ENCODE measurements around the gene KRTAP21-3. TPM values are rescaled to one million over a fixed set of nuclear protein-coding genes. Genes with fewer than 3 reads are reported as not detected.
"Not testable (repeated sequence)": the region's sequence is repeated elsewhere in the genome, so short reads cannot be mapped to it uniquely, and the experiment has no call there.

Gene KRTAP21-3
- total and polyA plus RNA-seq, 2 donors (not counting 3 experiments of a cell fraction or from before 2014, with no cell fraction given) = not detected

GRCh38 chr21:30760776-30761175 is 42.2 kb upstream of the KRTAP21-3 start:
- Histone ChIP-seq H4K20me1 (replicated peaks; ENCODE audit: control insufficient read depth, extremely low read depth, insufficient read depth, low read length) (no peaks in the 10 kb centered on the region), H2AFZ (ENCODE audit: low read depth, low read length) (no peak overlapping the region), H3K27ac (ENCODE audit: insufficient read depth, low read depth, low read length) (no peak overlapping the region), H3K79me2 (ENCODE audit: control insufficient read depth, insufficient read depth, low read length) (no peaks in the 10 kb centered on the region), H3K36me3 (ENCODE audit: control insufficient read depth in 2 of 2, extremely low read depth in 1 of 2, insufficient read depth in 2 of 2, low read length in 2 of 2) (no peaks in the 10 kb centered on the region), H3K4me1 (ENCODE audit: control insufficient read depth, extremely low read depth, insufficient read depth, low read length) (no peaks in the 10 kb centered on the region), H3K9me3 (replicated peaks; ENCODE audit: control insufficient read depth, insufficient read depth, low read length) (peaks cover 9% of the 10 kb centered on the region), H3K27me3 (ENCODE audit: control insufficient read depth in 2 of 2, insufficient read depth in 2 of 2, low read length in 2 of 2) (no peaks in the 10 kb centered on the region), H3K9me1 (replicated peaks; ENCODE audit: control insufficient read depth, extremely low read depth, insufficient read depth, low read length) (no peaks in the 10 kb centered on the region), H3K4me2 (ENCODE audit: insufficient read depth, low read length) (no peak overlapping the region), H3K4me3 (replicated peaks in 1 of 3; ENCODE audit: insufficient read depth in 1 of 3, low read depth in 1 of 3, low read length in 3 of 3) (no peak overlapping the region), H3K9ac (replicated peaks; ENCODE audit: extremely low read depth, insufficient read depth, low read length) (no peak overlapping the region)
- TF ChIP-seq JUN (IDR thresholded peaks at IDR 0.05; ENCODE audit: borderline replicate concordance, insufficient read depth, insufficient read length, low read depth) (no peak), FOS (IDR thresholded peaks at IDR 0.05; ENCODE audit: borderline replicate concordance, insufficient read depth, low read length) (no peak), GATA2 (IDR thresholded peaks at IDR 0.05; ENCODE audit: insufficient read depth, insufficient read length, low read depth, low read length) (no peak), MYC (IDR thresholded peaks at IDR 0.05; ENCODE audit: low read depth, low read length) (no peak)
- DNase-seq (ENCODE audit: low read depth, low spot score) = no peak
- intact Hi-C loops (cut with micrococcal nuclease) (no loop called here), dilution Hi-C loops (cut with MboI; ENCODE audit: extremely low pct_ligation_motif_present, low sequenced_read_pairs) (no loop called here)
- no peak for FAIRE-seq
- CTCF ChIA-PET = no interaction called here
- no TSS peak for BruUV-seq (replicated peaks)
- POLR2A ChIA-PET = no interaction called here

DNA sequence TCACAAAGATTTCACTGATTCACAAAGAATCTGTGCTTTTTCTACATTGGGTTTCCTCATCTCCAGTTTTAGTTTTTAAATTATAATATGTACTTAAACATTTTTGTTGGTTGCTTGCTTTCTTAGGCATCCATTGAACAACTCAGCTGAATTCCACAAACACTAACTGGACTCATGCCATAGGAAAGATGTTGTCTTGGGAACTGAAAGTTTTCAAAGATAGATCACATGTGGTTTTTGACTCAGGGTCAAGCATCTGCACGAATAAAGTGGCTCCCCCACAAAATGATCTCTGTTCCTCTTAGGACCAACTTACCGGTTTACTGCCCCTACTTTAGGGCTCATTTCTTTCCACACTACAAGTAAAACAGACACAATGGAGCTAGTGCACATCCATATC is 39.7 kb upstream of the KRTAP21-3 start:
- H3K79me2 ChIP-seq (ENCODE audit: control insufficient read depth, insufficient read depth, low read length) = no peaks in the 10 kb centered on the region
- dilution Hi-C loops (cut with MboI; ENCODE audit: extremely low pct_ligation_motif_present, low sequenced_read_pairs) (no loop called here), intact Hi-C loops (cut with micrococcal nuclease) (no loop called here)
- H3K27me3 ChIP-seq (ENCODE audit: control insufficient read depth in 2 of 2, insufficient read depth in 2 of 2, low read length in 2 of 2) = no peaks in the 10 kb centered on the region
- no peaks in the 10 kb centered on the region for H4K20me1 ChIP-seq (replicated peaks; ENCODE audit: control insufficient read depth, extremely low read depth, insufficient read depth, low read length)
- CTCF ChIA-PET = no interaction called here
- no TSS peak for BruUV-seq (replicated peaks)
- FAIRE-seq = no peak
- no peak overlapping the region for H3K4me2 ChIP-seq (ENCODE audit: insufficient read depth, low read length)
- no peak for DNase-seq (ENCODE audit: low read depth, low spot score)
- TF ChIP-seq EZH2 (IDR thresholded peaks at IDR 0.05; ENCODE audit: borderline replicate concordance, low read depth, low read length, severe bottlenecking) = no peak
- no peak for TF ChIP-seq POLR2AphosphoS5 (IDR thresholded peaks at IDR 0.05; ENCODE audit: insufficient read depth, low read depth, low read length)
- TF ChIP-seq, protein P1, sequence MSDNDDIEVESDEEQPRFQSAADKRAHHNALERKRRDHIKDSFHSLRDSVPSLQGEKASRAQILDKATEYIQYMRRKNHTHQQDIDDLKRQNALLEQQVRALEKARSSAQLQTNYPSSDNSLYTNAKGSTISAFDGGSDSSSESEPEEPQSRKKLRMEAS (IDR thresholded peaks at IDR 0.05; ENCODE audit: insufficient read depth, insufficient read length) = no peak
- TF ChIP-seq FOS (IDR thresholded peaks at IDR 0.05; ENCODE audit: borderline replicate concordance, insufficient read depth, low read length) = no peak
- TF ChIP-seq MYC (IDR thresholded peaks at IDR 0.05; ENCODE audit: low read depth, low read length) = no peak
- TF ChIP-seq GATA2 (IDR thresholded peaks at IDR 0.05; ENCODE audit: insufficient read depth, insufficient read length, low read depth, low read length) = no peak
- TF ChIP-seq, protein P2, sequence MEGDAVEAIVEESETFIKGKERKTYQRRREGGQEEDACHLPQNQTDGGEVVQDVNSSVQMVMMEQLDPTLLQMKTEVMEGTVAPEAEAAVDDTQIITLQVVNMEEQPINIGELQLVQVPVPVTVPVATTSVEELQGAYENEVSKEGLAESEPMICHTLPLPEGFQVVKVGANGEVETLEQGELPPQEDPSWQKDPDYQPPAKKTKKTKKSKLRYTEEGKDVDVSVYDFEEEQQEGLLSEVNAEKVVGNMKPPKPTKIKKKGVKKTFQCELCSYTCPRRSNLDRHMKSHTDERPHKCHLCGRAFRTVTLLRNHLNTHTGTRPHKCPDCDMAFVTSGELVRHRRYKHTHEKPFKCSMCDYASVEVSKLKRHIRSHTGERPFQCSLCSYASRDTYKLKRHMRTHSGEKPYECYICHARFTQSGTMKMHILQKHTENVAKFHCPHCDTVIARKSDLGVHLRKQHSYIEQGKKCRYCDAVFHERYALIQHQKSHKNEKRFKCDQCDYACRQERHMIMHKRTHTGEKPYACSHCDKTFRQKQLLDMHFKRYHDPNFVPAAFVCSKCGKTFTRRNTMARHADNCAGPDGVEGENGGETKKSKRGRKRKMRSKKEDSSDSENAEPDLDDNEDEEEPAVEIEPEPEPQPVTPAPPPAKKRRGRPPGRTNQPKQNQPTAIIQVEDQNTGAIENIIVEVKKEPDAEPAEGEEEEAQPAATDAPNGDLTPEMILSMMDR (IDR thresholded peaks at IDR 0.05; ENCODE audit: extremely low read depth in 1 of 2, insufficient read depth in 1 of 2, low read depth in 1 of 2, low read length in 2 of 2) = no peak
- TF ChIP-seq POLR2A (IDR thresholded peaks at IDR 0.05; ENCODE audit: low read depth, low read length) = no peak
- no peak for TF ChIP-seq JUN (IDR thresholded peaks at IDR 0.05; ENCODE audit: borderline replicate concordance, insufficient read depth, insufficient read length, low read depth)
- no peaks in the 10 kb centered on the region for H3K4me1 ChIP-seq (ENCODE audit: control insufficient read depth, extremely low read depth, insufficient read depth, low read length)
- no peak overlapping the region for H2AFZ ChIP-seq (ENCODE audit: low read depth, low read length)
- no peak overlapping the region for H3K9ac ChIP-seq (replicated peaks; ENCODE audit: extremely low read depth, insufficient read depth, low read length)
- no peak overlapping the region for H3K4me3 ChIP-seq (replicated peaks in 1 of 3; ENCODE audit: insufficient read depth in 1 of 3, low read depth in 1 of 3, low read length in 3 of 3)
- no peaks in the 10 kb centered on the region for H3K9me1 ChIP-seq (replicated peaks; ENCODE audit: control insufficient read depth, extremely low read depth, insufficient read depth, low read length)
- H3K27ac ChIP-seq (ENCODE audit: insufficient read depth, low read depth, low read length) = no peak overlapping the region
- H3K9me3 ChIP-seq (replicated peaks; ENCODE audit: control insufficient read depth, insufficient read depth, low read length) = peaks cover 6% of the 10 kb centered on the region
- POLR2A ChIA-PET = no interaction called here
- H3K36me3 ChIP-seq (ENCODE audit: control insufficient read depth in 2 of 2, extremely low read depth in 1 of 2, insufficient read depth in 2 of 2, low read length in 2 of 2) = no peaks in the 10 kb centered on the region

GRCh38 chr21:30755328-30755727 is 36.8 kb upstream of the KRTAP21-3 start, which contains the start of gene KRTAP21-1:
KRTAP21-1 (minus strand) TSS chr21:30755428; CDS start chr21:30755378, 50 bp downstream.
- H2AFZ ChIP-seq (ENCODE audit: low read depth, low read length); BruUV-seq (replicated peaks); H3K9ac ChIP-seq (replicated peaks; ENCODE audit: extremely low read depth, insufficient read depth, low read length); CTCF ChIA-PET; dilution Hi-C loops (cut with MboI; ENCODE audit: extremely low pct_ligation_motif_present, low sequenced_read_pairs); H3K79me2 ChIP-seq (ENCODE audit: control insufficient read depth, insufficient read depth, low read length); H3K27ac ChIP-seq (ENCODE audit: insufficient read depth, low read depth, low read length); intact Hi-C loops (cut with micrococcal nuclease); H3K27me3 ChIP-seq (ENCODE audit: control insufficient read depth in 2 of 2, insufficient read depth in 2 of 2, low read length in 2 of 2); H4K20me1 ChIP-seq (replicated peaks; ENCODE audit: control insufficient read depth, extremely low read depth, insufficient read depth, low read length); H3K9me1 ChIP-seq (replicated peaks; ENCODE audit: control insufficient read depth, extremely low read depth, insufficient read depth, low read length); POLR2A ChIA-PET; H3K4me2 ChIP-seq (ENCODE audit: insufficient read depth, low read length); H3K9me3 ChIP-seq (replicated peaks; ENCODE audit: control insufficient read depth, insufficient read depth, low read length); FAIRE-seq; H3K36me3 ChIP-seq (ENCODE audit: control insufficient read depth in 2 of 2, extremely low read depth in 1 of 2, insufficient read depth in 2 of 2, low read length in 2 of 2); H3K4me3 ChIP-seq (replicated peaks in 1 of 3; ENCODE audit: insufficient read depth in 1 of 3, low read depth in 1 of 3, low read length in 3 of 3); H3K4me1 ChIP-seq (ENCODE audit: control insufficient read depth, extremely low read depth, insufficient read depth, low read length); DNase-seq (ENCODE audit: low read depth, low spot score): not testable (repeated sequence)
